AG08395 (cell line): ENCODE data around the gene TMCO6.
"Not testable (repeated sequence)": the region's sequence is repeated elsewhere in the genome, so short reads cannot be mapped to it uniquely, and the experiment has no call there.

Experiments used
- DNase-seq: peaks from one replicate; pipeline ENCODE4 v3.0.0; 2012; ENCODE audit warnings: mixed read lengths, low spot score

The TMCO6 gene

DNA sequence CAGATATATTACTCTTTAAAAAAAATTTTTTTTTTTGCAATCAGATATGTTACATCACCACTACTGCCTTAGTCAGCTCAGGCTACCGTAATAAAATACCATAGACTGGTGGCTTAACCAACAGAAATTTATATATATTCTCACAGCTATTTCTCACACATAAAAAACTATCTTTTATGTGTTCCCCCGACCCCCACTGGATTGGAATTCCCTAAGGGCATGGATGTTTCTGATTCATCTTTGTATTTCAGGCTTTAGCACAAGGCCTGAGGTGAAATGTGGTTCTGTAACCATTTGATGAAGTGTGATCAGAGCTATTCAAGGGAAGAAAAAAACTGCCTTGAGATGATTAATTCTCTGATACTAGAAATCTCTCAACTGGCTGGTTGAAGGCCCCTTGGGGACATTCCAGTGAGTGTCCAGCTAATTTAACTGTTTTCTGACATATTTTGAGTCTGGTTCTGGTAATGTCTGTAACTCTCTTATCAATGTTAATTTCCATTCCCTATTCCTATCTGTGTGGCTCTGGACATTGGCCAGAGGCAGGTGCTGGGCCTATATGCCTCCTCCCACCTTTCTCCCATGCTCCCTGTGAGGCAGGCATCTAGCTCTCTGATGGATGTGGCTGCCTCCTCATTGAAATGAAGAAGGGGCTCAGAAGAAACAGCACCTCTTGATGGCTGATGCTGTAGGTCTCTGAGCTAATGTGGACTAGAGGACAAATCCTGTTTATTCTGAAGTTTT lies 8.8 kb upstream of the TMCO6 start:
- no peak for DNase-seq

- no peak for DNase-seq
Observed at GRCh38 chr5:140631036-140631417, 8.2 kb upstream of the TMCO6 start.

GRCh38 chr5:140631831-140632365 lies 7.4 kb upstream of the TMCO6 start:
- no peak for DNase-seq

- DNase-seq, result peak; percentile 20
Observed at GRCh38 chr5:140632366-140633020, 6.8 kb upstream of the TMCO6 start.

DNA sequence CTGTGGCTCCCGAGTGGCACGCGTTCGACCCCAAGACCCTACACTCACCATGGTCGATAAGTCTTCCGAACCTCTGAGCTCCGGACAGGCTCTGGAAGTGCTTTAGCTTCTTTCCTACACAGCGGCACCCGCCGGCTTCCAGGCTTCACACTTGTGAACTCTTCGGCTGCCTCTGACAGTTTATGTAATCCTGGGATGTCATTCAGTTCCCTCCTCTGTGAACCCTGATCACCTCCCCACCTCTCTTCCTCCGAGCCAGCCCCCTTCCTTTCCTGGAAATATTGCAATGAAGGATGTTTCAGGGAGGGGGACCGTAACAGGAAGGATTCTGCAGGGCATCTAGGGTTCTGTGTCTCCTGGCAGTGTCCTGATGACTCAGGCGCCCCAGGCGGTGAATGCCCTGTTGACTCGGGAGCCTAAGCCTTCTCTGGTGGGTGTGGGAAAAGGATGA lies 6.2 kb upstream of the TMCO6 start, which contains the start of gene CD14:
Gene CD14, minus strand, starts transcription at position 155 of the 451 bp plus-strand sequence. Its CDS starts 104 bp downstream, at position 51.
- DNase-seq, result peak; percentile 73

DNA sequence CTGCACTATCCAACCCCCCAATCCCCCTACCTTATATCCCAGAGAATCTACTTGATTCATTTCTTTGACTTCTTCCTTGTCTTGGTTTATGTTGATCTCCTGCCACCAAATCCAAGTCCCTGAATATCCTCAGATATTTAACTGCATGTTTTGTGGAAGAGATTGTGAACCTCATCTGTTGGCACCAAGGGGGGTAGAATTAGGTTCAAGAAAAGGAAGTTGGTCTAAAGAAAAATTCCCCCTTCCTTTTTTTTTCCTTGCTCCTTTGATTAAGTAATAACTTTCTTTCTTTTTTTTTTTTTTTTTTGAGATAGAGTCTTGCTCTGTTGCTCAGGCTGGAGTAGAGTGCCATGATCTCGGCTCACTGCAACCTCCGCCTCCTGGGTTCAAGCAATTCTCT lies 5.8 kb upstream of the TMCO6 start:
- no peak for DNase-seq

- DNase-seq, result no peak
Observed at GRCh38 chr5:140634103-140634502, 5.1 kb upstream of the TMCO6 start.

GRCh38 chr5:140635291-140636257 lies 3.7 kb upstream of the TMCO6 start:
- DNase-seq, result no peak

DNA sequence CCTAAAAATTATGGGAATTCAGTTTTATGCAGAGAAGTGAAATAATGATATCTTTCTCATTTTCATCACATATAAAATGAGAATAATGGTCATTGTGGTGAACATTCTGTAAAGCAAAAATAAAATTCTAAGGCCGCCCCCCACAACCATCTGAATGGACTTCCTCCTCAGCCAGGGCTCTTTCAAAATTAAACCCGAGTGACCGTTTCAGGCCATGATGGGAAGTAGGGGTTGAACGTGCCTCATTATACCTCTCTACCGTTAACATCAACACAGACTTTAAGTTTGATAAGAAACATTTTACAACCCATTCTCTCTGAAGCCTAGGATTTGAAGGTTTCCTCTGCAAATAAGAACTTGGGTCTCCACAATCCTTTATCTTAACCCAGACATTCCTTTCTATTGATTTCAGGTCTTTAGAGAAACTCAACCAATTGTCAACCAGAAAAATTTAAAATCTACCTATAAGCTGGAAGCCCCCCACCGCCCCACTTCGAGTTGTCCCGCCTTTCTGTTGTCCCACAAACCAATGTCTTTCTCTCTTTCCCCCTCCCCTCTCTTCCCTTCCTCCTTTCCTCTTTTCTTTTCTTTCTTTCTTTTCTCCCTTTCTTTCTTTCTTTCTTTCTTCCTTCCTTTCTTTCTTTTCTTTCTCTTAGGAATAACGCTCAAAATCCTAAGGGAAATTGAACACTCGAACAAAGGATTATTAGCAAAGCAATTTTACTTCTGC lies 1.7 kb upstream of the TMCO6 start:
- no peak for DNase-seq

DNA sequence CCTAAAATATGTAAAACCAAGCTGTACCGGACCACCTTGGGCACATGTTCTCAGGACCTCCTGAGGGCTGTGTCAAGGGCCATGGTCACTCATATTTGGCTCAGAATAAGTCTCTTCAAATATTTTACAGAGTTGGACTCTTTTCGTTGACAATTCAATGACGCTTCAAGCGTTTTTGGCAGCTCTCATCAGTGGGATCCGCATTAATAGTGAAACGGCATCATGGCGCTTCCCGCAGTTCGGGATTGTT lies 428 bp upstream of the TMCO6 start:
- not testable (repeated sequence) for DNase-seq

DNA sequence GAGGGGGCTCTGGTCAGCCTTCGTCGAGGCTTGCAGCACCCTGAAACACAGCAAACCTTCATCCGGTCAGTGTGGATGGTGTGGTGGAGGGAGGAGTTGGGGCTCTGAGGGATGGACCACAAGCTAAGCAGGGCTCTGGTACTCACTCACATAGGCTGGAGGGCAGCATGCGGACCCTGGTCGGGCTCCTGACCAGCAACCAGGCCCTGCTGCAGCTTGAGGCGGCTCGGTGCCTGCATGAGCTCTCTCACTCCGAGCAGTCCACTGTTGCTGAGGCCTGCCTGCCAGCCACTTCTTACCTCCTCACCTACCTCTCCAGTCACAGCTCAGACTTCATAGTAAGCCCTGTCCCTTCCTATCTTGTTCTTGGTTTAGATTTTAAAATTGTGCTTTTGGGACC lies 2.5 kb downstream of the TMCO6 start:
- DNase-seq, result no peak

DNA sequence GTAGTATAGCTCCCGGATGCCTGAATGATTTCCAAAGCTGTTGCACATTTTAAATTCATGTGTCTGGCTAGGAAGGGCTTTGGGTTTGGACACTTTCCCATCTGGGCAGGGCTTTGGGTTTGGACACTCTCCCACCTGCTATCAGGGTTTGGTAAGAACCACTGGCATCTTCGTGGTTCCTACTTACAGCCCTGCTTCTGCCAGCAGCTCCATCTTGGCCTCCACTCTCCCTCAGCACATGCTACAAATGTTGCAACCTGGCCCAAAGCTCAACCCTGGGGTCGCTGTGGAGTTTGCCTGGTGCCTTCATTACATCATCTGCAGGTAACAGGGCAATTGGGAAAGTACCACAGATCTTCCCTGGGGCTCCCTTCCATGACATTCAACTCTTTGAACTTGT lies 3.5 kb downstream of the TMCO6 start:
- DNase-seq, result peak; percentile 53

- no peak for DNase-seq
Observed at GRCh38 chr5:140647042-140647419, 7.8 kb downstream of the TMCO6 start.

- no peak for DNase-seq
Observed at GRCh38 chr5:140658870-140659269, 19.6 kb downstream of the TMCO6 start.

GRCh38 chr5:140660371-140660770 lies 21.1 kb downstream of the TMCO6 start:
- not testable (repeated sequence) for DNase-seq

DNA sequence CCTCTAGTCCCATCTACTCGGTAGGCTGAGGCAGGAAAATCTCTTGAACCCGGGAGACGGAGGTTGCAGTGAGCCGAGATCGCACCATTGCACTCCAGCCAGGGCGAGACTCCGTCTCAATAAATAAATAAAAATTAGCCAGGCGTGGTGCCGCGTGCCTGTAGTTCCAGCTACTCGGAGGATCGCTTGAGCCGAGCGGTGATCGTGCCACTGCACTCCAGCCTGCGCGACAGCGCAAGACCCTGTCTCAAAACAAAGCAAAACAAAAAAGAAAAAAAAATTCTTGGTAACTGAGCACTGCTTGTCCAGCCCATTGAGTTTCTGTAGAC lies 24.7 kb downstream of the TMCO6 start:
- no peak for DNase-seq

GRCh38 chr5:140664359-140665119 lies 25.3 kb downstream of the TMCO6 start, which contains the start of gene WDR55:
WDR55 (plus strand) TSS chr5:140664904; CDS start chr5:140664913, 9 bp downstream.
- peak; percentile 97 for DNase-seq

- DNase-seq, result not testable (repeated sequence)
Observed at GRCh38 chr5:140671035-140671434, 31.8 kb downstream of the TMCO6 start.

GRCh38 chr5:140671472-140672125 lies 32.3 kb downstream of the TMCO6 start:
- DNase-seq, result no peak

DNA sequence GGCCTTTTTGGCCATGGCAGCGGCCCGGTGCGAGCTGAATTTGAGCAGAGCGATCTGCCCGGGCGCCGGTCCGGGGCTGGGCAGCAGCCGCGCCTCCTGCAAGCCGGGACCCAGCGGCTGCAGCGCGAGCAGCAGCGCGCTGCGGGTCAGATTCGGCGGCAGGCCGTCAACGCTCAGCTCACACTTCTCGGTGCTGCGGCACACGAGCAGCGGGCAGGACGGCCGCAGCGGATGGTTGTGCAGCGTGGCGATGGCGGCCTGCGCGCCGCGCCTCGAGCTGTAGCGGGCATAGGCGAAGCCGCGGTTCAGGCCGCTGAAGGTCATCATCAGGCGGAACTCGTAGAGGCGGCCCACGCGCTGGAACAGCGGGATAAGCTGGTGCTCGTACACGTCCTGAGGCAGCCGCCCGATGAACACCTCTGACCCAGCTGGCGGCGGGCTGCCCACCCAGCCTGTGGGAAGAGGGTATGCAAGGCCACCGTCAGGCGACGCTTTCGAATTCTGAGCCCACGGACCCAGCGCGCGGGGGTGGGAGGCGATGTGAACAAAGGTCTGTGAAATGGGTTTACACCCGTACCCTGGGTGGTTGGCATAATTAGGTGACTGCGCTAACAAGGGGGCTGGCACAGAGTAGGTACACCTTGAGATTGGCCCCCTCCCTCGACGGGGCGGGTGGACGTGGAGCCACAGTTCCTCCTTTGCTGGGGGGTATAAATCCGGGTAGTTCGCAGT lies 33.4 kb downstream of the TMCO6 start:
- DNase-seq, result no peak
